ENCODE measurements around the gene ITPR2.

DNA sequence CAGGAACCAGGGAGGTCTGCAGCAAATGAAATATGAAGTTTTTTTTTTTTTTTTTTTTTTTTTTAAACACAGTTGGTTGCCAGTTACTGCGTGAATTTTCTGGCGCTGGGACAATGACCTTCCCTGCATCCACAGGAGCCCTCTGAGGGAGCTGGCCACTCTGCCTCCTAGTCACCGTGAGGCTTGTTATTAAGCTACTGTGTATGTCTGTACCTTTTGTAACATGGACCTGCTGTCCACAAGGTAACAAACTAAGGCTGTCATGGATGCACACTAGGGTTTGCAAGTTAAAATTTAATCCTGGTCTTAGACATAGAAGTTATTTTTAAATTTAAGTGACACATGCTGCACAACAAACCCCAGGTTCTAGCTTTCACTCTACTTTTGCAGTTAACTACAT is 426.6 kb downstream of the ITPR2 start:
- TF ChIP-seq GABPA (IDR thresholded peaks at IDR 0.05; ENCODE audit: low read depth, low read length) (no peak), GABPA (CRISPR knock-in tag; IDR thresholded peaks at IDR 0.05; ENCODE audit: low read depth) (no peak), PCBP2 (optimal IDR thresholded peaks at IDR 0.05; ENCODE audit: low read depth, low read length, poor library complexity, severe bottlenecking) (no peak), POLR2A (IDR thresholded peaks at IDR 0.05; ENCODE audit: insufficient read depth in 1 of 2, low read depth in 2 of 2, low read length in 2 of 2) (no peak), ZNF629 (CRISPR knock-in tag; conservative IDR thresholded peaks at IDR 0.05) (no peak), ELF4 (CRISPR knock-in tag; IDR thresholded peaks at IDR 0.05; ENCODE audit: borderline replicate concordance) (no peak), ZNF878 (CRISPR knock-in tag; IDR thresholded peaks at IDR 0.05) (no peak)
- TF ChIP-seq, protein P1, sequence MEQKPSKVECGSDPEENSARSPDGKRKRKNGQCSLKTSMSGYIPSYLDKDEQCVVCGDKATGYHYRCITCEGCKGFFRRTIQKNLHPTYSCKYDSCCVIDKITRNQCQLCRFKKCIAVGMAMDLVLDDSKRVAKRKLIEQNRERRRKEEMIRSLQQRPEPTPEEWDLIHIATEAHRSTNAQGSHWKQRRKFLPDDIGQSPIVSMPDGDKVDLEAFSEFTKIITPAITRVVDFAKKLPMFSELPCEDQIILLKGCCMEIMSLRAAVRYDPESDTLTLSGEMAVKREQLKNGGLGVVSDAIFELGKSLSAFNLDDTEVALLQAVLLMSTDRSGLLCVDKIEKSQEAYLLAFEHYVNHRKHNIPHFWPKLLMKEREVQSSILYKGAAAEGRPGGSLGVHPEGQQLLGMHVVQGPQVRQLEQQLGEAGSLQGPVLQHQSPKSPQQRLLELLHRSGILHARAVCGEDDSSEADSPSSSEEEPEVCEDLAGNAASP (CRISPR knock-in tag; IDR thresholded peaks at IDR 0.05; ENCODE audit: borderline replicate concordance), result no peak
- TF ChIP-seq, protein P2, sequence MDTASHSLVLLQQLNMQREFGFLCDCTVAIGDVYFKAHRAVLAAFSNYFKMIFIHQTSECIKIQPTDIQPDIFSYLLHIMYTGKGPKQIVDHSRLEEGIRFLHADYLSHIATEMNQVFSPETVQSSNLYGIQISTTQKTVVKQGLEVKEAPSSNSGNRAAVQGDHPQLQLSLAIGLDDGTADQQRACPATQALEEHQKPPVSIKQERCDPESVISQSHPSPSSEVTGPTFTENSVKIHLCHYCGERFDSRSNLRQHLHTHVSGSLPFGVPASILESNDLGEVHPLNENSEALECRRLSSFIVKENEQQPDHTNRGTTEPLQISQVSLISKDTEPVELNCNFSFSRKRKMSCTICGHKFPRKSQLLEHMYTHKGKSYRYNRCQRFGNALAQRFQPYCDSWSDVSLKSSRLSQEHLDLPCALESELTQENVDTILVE (CRISPR knock-in tag; IDR thresholded peaks at IDR 0.05), result no peak
- TF ChIP-seq, protein P3, sequence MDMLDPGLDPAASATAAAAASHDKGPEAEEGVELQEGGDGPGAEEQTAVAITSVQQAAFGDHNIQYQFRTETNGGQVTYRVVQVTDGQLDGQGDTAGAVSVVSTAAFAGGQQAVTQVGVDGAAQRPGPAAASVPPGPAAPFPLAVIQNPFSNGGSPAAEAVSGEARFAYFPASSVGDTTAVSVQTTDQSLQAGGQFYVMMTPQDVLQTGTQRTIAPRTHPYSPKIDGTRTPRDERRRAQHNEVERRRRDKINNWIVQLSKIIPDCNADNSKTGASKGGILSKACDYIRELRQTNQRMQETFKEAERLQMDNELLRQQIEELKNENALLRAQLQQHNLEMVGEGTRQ (IDR thresholded peaks at IDR 0.05; ENCODE audit: low read depth, low read length), result no peak
- TF ChIP-seq, protein P3 (CRISPR knock-in tag; IDR thresholded peaks at IDR 0.05; ENCODE audit: borderline replicate concordance), result no peak
- TF ChIP-seq, protein P4, sequence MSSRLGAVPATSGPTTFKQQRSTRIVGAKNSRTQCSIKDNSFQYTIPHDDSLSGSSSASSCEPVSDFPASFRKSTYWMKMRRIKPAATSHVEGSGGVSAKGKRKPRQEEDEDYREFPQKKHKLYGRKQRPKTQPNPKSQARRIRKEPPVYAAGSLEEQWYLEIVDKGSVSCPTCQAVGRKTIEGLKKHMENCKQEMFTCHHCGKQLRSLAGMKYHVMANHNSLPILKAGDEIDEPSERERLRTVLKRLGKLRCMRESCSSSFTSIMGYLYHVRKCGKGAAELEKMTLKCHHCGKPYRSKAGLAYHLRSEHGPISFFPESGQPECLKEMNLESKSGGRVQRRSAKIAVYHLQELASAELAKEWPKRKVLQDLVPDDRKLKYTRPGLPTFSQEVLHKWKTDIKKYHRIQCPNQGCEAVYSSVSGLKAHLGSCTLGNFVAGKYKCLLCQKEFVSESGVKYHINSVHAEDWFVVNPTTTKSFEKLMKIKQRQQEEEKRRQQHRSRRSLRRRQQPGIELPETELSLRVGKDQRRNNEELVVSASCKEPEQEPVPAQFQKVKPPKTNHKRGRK (CRISPR knock-in tag; IDR thresholded peaks at IDR 0.05), result no peak
- TF ChIP-seq, protein P5, sequence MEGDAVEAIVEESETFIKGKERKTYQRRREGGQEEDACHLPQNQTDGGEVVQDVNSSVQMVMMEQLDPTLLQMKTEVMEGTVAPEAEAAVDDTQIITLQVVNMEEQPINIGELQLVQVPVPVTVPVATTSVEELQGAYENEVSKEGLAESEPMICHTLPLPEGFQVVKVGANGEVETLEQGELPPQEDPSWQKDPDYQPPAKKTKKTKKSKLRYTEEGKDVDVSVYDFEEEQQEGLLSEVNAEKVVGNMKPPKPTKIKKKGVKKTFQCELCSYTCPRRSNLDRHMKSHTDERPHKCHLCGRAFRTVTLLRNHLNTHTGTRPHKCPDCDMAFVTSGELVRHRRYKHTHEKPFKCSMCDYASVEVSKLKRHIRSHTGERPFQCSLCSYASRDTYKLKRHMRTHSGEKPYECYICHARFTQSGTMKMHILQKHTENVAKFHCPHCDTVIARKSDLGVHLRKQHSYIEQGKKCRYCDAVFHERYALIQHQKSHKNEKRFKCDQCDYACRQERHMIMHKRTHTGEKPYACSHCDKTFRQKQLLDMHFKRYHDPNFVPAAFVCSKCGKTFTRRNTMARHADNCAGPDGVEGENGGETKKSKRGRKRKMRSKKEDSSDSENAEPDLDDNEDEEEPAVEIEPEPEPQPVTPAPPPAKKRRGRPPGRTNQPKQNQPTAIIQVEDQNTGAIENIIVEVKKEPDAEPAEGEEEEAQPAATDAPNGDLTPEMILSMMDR (CRISPR knock-in tag; IDR thresholded peaks at IDR 0.05), result no peak
- TF ChIP-seq, protein P6, sequence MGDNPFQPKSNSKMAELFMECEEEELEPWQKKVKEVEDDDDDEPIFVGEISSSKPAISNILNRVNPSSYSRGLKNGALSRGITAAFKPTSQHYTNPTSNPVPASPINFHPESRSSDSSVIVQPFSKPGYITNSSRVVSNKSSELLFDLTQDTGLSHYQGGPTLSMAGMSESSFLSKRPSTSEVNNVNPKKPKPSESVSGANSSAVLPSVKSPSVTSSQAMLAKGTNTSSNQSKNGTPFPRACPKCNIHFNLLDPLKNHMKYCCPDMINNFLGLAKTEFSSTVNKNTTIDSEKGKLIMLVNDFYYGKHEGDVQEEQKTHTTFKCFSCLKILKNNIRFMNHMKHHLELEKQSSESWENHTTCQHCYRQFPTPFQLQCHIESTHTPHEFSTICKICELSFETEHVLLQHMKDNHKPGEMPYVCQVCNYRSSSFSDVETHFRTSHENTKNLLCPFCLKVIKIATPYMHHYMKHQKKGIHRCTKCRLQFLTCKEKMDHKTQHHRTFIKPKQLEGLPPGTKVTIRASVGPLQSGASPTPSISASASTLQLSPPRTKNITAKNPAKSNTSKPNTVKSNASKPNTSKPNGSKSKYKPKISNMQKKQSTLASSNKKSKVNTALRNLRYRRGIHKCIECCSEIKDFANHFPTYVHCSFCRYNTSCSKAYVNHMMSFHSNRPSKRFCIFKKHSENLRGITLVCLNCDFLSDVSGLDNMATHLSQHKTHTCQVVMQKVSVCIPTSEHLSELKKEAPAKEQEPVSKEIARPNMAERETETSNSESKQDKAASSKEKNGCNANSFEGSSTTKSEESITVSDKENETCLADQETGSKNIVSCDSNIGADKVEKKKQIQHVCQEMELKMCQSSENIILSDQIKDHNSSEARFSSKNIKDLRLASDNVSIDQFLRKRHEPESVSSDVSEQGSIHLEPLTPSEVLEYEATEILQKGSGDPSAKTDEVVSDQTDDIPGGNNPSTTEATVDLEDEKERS (CRISPR knock-in tag; IDR thresholded peaks at IDR 0.05), result no peak
- TF ChIP-seq, protein P7, sequence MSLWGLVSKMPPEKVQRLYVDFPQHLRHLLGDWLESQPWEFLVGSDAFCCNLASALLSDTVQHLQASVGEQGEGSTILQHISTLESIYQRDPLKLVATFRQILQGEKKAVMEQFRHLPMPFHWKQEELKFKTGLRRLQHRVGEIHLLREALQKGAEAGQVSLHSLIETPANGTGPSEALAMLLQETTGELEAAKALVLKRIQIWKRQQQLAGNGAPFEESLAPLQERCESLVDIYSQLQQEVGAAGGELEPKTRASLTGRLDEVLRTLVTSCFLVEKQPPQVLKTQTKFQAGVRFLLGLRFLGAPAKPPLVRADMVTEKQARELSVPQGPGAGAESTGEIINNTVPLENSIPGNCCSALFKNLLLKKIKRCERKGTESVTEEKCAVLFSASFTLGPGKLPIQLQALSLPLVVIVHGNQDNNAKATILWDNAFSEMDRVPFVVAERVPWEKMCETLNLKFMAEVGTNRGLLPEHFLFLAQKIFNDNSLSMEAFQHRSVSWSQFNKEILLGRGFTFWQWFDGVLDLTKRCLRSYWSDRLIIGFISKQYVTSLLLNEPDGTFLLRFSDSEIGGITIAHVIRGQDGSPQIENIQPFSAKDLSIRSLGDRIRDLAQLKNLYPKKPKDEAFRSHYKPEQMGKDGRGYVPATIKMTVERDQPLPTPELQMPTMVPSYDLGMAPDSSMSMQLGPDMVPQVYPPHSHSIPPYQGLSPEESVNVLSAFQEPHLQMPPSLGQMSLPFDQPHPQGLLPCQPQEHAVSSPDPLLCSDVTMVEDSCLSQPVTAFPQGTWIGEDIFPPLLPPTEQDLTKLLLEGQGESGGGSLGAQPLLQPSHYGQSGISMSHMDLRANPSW (CRISPR knock-in tag; IDR thresholded peaks at IDR 0.05; ENCODE audit: borderline replicate concordance), result no peak
